Hepatocyte (in vitro differentiated cells): Measurements from ENCODE around the gene ARL3.

Experiments
- EZH2 ChIP-seq: fragments of 200-600 bp; sonication (generic); IDR thresholded peaks from 2 replicates; pipeline ENCODE4 v1.6.1; 2016; ENCODE audit warnings: antibody characterized with exemption, mild to moderate bottlenecking, borderline replicate concordance
- EZH2phosphoT487 ChIP-seq: fragments of 200-600 bp; sonication (generic); IDR thresholded peaks from one replicate; pipeline ENCODE4 v1.6.1; 2018; ENCODE audit warnings: antibody characterized with exemption, mild to moderate bottlenecking, low read depth, moderate library complexity; ENCODE audit not compliant: unreplicated experiment, severe bottlenecking
- TF ChIP-seq, protein P1 (sequence below): fragments of 200-600 bp; sonication (generic); IDR thresholded peaks from 2 replicates; pipeline ENCODE4 v1.5.1; 2016; ENCODE audit warnings: antibody characterized with exemption, mild to moderate bottlenecking; ENCODE audit not compliant: poor library complexity

- TF ChIP-seq EZH2 (no peak), EZH2phosphoT487 (no peak)
- TF ChIP-seq, protein P1, sequence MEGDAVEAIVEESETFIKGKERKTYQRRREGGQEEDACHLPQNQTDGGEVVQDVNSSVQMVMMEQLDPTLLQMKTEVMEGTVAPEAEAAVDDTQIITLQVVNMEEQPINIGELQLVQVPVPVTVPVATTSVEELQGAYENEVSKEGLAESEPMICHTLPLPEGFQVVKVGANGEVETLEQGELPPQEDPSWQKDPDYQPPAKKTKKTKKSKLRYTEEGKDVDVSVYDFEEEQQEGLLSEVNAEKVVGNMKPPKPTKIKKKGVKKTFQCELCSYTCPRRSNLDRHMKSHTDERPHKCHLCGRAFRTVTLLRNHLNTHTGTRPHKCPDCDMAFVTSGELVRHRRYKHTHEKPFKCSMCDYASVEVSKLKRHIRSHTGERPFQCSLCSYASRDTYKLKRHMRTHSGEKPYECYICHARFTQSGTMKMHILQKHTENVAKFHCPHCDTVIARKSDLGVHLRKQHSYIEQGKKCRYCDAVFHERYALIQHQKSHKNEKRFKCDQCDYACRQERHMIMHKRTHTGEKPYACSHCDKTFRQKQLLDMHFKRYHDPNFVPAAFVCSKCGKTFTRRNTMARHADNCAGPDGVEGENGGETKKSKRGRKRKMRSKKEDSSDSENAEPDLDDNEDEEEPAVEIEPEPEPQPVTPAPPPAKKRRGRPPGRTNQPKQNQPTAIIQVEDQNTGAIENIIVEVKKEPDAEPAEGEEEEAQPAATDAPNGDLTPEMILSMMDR = no peak
Observed at GRCh38 chr10:102753718-102754117, 39.5 kb upstream of the ARL3 start.
